NCI-H1105 treated with DMSO at 0.1 percent for 48 hours (cell line): Measurements from ENCODE around the gene HS1BP3.

Experiments used
- DNase-seq: peaks from one replicate; lab custom pipeline; 2025; lab: John Stamatoyannopoulos, UW

The HS1BP3 gene

GRCh38 chr2:20629581-20630171 is 21.2 kb downstream of the HS1BP3 start:
- no peak for DNase-seq

GRCh38 chr2:20629181-20629580 is 21.7 kb downstream of the HS1BP3 start:
- no peak for DNase-seq

GRCh38 chr2:20627712-20628380 is 23.1 kb downstream of the HS1BP3 start:
- DNase-seq = no peak

GRCh38 chr2:20626698-20627513 is 24.0 kb downstream of the HS1BP3 start:
- DNase-seq = no peak

- no peak for DNase-seq
Measured at GRCh38 chr2:20626392-20626697, 24.6 kb downstream of the HS1BP3 start.

GRCh38 chr2:20625491-20626391 is 25.2 kb downstream of the HS1BP3 start:
- peak; percentile 13 for DNase-seq

- no peak for DNase-seq
Measured at GRCh38 chr2:20624884-20625485, 25.9 kb downstream of the HS1BP3 start.

- no peak for DNase-seq
Measured at GRCh38 chr2:20624156-20624883, 26.6 kb downstream of the HS1BP3 start.

- no peak for DNase-seq
Measured at GRCh38 chr2:20623741-20624155, 27.1 kb downstream of the HS1BP3 start.

GRCh38 chr2:20623241-20623640 is 27.7 kb downstream of the HS1BP3 start:
- no peak for DNase-seq

- DNase-seq = no peak
Measured at GRCh38 chr2:20622731-20623130, 28.2 kb downstream of the HS1BP3 start.

GRCh38 chr2:20622296-20622686 is 28.6 kb downstream of the HS1BP3 start:
- no peak for DNase-seq

- no peak for DNase-seq
Measured at GRCh38 chr2:20621366-20622295, 29.3 kb downstream of the HS1BP3 start.

- no peak for DNase-seq
Measured at GRCh38 chr2:20620696-20621365, 30.1 kb downstream of the HS1BP3 start.

- no peak for DNase-seq
Measured at GRCh38 chr2:20620271-20620681, 30.6 kb downstream of the HS1BP3 start.

- DNase-seq = no peak
Measured at GRCh38 chr2:20619624-20620024, 31.3 kb downstream of the HS1BP3 start.

GRCh38 chr2:20618886-20619521 is 31.9 kb downstream of the HS1BP3 start:
- DNase-seq = no peak

GRCh38 chr2:20618468-20618885 is 32.4 kb downstream of the HS1BP3 start:
- no peak for DNase-seq

GRCh38 chr2:20617892-20618467 is 32.9 kb downstream of the HS1BP3 start:
- no peak for DNase-seq
